ENCODE data around the gene RAB3IP.
"Not testable (repeated sequence)": the region's sequence is repeated elsewhere in the genome, so short reads cannot be mapped to it uniquely, and the experiment has no call there.

RAB3IP gene

DNA sequence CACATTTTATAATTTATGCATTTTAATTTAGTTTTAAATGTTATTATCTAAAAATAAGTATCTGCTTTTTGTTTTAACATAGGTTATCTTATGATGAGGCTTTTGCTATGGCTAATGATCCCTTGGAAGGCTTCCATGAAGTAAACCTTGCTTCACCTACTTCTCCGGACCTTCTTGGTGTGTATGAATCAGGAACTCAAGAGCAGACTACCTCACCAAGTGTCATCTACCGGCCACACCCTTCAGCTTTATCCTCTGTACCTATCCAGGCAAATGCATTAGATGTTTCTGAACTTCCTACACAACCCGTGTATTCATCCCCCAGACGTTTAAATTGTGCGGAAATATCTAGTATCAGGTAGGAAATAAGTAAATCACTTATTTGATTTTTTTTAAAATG, 16.6 kb downstream of the RAB3IP start:
- in situ Hi-C loops (cut with MboI; ENCODE audit: low sequenced_read_pairs): no loop called here

DNA sequence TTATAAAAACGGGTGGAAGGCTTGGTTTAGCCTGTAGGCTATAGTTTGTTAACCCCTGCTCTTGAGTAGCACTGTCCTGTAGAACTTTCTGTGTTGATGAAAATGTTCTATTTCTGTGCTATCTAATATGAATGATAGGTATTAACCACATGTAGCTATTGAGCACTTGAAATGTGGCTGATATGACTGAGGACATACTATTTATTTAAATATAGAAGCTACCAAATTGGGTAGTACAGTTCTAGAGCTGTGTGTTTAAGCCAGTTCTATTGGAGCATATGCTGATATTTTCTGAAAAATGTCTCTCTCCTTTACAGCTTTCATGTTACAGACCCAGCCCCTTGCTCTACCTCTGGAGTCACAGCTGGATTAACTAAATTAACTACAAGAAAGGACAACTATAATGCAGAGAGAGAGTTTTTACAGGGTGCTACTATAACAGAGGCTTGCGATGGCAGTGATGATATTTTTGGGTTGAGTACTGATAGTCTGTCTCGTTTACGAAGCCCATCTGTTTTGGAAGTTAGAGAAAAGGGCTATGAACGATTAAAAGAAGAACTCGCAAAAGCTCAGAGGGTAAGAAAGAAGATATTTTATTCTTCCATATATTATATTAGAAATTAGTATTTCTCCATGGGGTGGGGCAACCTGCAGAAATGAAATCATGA, 17.6 kb downstream of the RAB3IP start:
- in situ Hi-C loops (cut with MboI; ENCODE audit: low sequenced_read_pairs): no loop called here

DNA sequence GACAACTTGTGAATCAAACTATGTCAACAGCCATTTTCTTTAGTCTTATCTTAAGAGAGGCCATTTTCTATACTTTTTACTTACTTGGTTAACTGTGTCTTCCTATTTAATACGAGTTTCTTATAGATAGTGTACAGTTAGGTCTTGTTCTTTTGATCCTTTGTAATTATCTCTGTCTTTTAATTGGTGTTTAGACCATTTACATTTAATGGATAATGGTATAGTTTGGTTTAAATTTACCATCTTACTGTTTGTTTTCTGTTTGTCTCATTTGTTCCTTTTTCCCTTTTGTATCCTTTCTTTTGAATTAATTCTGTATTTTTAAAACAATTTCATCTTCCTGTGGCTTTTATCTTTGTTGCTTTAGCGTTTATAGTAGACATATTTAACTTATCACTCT, 19.4 kb downstream of the RAB3IP start:
- in situ Hi-C loops (cut with MboI; ENCODE audit: low sequenced_read_pairs): no loop called here

DNA sequence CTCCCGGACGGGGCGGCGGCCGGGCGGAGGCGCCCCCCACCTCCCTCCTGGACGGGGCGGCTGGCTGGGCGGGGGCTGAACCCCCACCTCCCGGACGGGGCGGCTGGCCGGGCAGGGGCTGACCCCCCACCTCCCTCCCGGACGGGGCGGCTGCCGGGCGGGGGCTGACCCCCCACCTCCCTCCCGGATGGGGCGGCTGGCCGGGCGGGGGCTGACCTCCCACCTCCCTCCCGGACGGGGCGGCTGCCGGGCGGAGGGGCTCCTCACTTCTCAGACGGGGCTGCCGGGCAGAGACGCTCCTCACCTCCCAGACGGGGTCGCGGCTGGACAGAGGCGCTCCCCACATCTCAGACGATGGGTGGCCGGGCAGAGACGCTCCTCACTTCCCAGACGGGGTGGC, 20.9 kb downstream of the RAB3IP start:
- in situ Hi-C loops (cut with MboI; ENCODE audit: low sequenced_read_pairs): not testable (repeated sequence)

DNA sequence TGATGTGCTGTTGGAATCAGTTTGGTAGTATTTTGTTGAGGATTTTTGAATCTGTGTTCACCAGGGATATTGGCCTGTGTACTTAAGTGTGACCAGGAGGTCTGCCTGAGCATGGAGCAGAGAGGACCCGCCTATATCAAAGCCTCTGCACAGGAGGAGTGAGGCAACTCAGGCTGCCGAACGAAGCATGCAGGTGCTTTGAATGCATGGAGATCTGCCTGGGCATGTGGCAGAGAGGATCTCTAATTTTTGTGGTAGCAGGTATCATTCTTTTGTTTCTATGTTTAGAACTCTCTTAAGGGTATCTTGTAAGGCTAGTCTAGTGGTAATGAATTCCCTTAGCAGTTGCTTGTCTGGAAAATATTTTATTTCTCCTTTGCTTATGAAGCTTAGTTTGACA, 26.9 kb downstream of the RAB3IP start:
- in situ Hi-C loops (cut with MboI; ENCODE audit: low sequenced_read_pairs): no loop called here

DNA sequence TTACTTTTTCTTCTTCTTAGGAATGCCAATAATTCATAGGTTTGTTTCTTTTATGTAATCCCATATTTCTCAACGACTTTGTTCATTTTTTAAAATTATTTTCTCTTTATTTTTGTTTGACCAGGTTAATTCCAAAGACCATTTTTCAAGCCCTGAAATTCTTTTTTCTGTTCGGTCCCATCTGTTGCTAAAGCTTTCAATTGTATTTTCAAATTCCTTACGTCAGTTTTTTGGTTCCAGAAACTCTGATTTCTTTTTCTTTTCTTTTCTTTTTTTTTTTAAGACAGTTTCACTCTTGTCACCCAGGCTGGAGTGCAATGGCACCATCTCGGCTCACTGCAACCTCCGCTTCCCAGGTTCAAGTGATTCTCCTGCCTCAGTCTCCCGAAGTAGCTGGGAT, 27.6 kb downstream of the RAB3IP start:
- in situ Hi-C loops (cut with MboI; ENCODE audit: low sequenced_read_pairs): no loop called here

DNA sequence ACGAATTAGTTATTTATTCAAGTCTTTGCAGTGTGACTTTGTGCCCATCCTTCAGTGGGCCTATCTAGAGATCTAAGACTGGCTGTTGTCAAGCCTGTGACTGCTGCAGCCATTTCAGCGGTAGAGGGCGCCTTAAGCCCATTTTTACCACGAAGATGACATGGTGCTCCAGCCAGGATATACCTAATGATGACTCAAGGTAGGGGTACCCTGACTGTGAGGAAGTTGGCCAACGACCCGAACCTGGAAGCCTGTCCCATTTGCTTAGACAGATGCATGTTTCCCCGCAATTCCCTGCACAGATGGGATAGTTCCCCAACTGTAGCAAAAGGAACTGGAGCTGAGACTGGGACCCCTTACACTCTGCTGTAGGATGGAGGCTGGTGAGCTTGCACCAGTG, 41.3 kb downstream of the RAB3IP start:
- in situ Hi-C loops (cut with MboI; ENCODE audit: low sequenced_read_pairs): no loop called here

DNA sequence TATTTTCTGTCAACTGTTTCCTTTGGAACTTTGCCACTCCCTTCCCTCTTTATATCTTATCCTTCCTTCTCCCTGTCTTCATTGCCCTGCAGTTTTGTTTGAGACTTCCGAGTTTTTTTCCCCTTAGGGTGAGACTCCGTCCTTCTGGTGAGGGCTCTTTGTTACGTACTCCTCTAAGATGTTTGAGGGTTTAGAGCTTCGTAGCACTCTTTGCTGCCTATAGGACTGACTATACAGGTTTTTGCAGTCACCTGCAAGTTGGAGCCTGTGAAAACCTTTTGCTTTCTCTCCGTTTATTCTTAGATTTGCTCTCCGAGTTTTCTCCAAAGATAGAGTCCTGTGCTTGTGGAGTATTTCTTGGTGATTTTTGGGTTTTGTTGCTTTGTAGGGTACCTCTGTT, 44.7 kb downstream of the RAB3IP start:
- in situ Hi-C loops (cut with MboI; ENCODE audit: low sequenced_read_pairs): no loop called here

DNA sequence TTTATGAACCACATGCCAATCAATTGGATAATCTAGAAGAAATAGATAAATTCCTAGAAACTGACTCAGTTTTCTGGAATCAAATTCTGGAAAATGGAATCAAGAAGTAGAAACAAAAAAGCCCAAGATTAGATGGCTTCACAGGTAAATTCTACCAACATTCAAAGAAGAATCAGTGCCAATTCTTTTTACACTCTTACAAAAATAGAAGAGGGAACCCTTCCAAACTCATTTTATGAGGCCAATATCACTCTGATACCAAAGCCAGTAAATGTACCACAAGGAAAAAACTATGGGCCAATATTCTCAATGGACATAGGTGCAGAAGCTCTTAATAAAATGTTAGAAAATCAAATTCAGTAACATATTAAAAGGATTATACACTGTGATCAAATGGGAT, 50.7 kb downstream of the RAB3IP start:
- in situ Hi-C loops (cut with MboI; ENCODE audit: low sequenced_read_pairs): no loop called here

DNA sequence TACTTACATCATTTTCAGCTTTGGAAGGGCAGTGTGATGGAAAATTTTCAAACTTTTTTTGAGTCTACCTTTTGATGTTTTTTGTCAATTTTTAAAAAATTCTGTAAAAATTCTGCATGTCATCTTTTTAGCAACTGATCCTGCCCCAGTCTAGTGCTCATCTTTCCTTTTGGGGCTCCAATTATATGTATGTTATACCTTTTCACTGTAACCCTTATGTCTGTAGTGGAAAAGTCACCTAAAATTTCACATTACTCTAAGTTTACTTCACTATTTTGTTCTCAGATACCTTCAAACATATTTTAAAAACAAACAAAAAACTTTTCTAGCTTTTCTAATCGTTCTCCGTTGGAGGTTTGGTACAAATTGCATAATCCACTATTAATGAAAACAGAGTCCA, 53.9 kb downstream of the RAB3IP start:
- in situ Hi-C loops (cut with MboI; ENCODE audit: low sequenced_read_pairs): no loop called here

DNA sequence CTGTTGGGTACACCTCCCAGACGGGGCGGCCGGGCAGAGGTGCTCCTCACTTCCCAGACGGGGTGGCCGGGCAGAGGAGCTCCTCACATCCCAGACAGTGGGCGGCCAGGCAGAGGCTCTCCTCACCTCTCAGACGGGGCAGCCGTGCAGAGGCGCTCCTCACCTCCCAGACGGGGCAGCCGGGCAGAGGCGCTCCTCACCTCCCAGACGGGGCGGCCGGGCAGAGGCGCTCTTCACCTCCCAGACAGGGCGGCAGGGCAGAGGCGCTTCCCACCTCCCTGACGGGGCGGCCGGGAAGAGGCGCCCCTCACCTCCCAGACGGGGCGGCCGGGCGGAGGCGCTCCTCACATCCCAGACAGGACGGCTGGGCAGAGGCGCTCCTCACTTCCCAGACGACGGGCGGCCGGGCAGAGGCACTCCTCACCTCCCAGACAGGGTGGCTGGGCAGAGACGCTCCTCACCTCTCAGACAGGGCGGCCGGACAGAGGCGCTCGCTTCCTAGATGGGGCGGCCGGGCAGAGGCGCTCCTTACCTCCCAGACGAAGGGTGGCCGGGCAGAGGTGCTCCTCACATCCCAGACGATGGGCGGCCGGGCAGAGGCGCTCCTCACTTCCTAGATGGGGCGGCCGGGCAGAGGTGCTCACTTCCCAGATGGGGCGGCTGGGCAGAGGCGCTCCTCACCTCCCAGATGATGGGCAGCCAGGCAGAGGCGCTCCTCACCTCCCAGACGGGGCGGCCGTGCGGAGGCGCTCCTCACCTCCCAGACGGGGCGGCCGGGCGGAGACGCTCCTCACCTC, 68.6 kb downstream of the RAB3IP start:
- in situ Hi-C loops (cut with MboI; ENCODE audit: low sequenced_read_pairs): not testable (repeated sequence)

DNA sequence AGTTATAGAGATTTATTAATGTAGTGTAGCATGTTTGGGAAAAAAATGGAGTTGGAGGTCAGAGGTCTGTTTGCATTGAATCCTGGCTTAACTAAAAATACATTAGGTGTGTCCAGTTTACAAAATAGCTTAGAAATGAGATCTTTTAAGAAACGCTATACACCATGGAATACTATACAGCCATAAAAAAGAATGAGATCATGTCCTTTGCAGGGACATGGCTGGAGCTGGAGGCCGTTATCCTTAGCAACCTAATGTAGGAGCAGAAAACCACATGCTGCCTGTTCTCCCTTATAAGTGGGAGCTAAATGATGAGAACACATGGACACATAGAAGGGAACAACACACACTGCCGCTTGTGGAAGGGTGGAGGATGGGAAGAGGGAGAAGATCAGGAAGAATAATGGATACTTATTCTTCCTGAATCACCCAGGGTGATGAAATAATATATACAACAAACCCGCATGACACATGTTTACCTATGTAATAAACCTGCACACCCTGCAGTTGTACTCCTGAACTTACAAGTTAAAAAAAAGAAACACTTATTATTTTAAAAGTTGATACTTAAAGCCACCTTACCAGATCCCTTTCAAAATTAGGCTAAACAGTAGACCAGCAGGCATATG, 72.3 kb downstream of the RAB3IP start:
- in situ Hi-C loops (cut with MboI; ENCODE audit: low sequenced_read_pairs): no loop called here

DNA sequence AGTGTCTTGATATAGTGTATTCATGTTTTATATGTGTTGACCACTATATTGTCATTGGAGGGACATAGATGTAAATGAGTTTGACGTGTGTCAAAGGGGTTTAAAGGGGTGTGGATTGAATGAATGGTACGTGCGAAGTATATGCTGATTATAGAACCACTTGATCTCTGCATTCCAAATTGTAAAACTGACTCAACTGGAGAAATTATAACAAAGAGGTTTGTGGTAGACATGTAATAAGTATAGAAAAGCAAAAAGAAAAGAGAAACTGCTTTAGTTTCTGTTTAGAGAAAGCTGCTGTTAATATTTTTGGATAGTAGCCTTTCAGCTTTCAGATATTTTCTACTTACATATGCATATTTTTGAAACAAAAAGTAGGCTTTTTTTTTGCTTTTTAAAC, 77.4 kb downstream of the RAB3IP start:
- in situ Hi-C loops (cut with MboI; ENCODE audit: low sequenced_read_pairs): no loop called here

DNA sequence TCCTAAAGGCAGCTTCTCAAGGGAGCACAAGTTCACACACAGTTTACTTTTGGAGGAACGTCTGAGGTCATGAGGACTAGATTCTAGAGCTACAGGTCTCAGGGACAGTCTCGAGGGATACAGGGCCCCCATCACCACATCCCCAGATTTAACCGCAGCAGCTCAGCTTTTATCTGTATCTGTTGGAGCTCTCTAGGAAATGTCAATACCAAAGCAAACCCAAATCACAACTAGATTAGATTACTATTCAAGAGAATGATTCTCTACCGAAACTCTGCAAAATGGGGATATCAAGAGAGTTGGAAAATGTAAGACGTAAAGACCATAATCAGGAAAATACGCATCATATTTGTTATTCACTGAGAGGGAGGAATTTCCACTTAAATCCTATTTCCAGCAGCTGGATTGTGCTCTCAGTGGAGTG, 82.4 kb downstream of the RAB3IP start:
- in situ Hi-C loops (cut with MboI; ENCODE audit: low sequenced_read_pairs): no loop called here

DNA sequence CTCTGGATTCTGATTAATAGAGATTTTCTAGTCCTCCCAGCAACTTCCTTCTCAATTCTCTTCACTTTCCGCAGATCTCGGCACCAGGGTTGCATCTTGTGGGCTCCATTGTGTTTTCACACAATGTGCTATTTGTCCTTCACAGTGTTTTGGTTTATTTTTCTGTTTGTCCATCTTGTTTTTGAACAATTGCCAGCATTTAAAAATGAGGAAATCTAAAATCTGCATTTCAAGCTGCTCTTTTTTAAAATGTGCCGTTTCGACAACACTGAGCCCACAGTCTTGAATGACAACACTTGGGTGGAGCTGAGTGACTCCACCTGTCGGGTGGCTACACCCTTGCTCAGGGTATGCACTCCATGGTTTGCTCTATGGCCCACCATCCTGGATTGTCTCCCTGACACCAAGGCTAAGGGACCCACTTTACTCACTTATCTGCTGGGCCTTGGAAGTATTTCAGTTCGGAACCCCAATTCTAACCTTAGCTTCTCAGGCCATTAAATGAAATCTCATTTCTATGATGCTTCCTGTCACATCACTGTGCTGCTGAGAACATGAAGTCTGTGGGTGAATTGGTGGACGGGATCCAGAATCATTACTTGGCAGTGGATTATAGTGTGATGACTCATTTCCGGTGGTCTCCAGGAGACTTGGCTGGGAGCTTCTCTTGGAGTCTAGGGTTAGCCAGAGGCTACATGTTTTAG, 82.9 kb downstream of the RAB3IP start:
- in situ Hi-C loops (cut with MboI; ENCODE audit: low sequenced_read_pairs): no loop called here

DNA sequence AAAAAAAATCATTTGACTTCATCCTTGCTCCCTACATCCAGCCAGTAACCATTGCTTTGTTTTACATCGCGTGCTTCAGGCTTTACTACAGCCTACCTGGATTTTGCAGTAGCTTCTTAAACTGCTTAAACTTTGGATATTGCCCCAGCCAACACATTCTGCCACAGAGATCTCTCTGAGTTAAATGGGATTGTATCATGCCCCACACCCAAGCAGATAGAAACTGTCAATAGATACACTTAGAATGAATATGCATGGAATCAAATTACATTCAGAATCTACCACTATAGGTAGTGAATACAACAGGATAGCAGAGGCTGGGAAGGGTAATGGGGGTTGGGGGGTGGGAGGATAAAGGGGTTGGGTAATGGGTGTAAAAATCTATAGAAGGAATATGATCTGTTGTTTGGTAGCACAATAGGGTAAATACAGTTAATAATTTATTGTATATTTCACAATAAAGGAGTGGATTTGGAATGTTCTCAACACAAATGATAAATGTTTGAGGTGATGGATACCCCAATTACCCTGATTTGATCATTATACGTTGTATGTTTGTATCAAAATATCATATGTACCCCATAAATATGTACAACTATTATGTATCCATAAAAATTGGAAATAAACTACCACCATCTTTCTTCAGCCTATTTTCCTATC, 83.7 kb downstream of the RAB3IP start:
- in situ Hi-C loops (cut with MboI; ENCODE audit: low sequenced_read_pairs): no loop called here

DNA sequence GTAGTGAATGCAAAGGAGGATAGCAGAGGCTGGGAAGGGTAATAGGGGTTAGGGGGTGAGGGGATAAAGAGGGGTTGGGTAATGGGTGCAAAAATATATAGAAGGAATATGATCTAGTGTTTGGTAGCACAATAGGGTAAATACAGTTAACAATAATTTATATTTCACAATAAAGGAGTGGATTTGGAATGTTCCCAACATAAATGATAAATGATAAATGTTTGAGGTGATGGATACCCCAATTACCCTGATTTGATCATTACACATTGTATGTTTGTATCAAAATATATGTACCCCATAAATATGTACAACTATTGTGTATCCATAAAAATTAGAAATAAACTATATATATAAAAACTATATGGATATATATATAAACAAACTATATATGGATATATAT, 85.4 kb downstream of the RAB3IP start:
- in situ Hi-C loops (cut with MboI; ENCODE audit: low sequenced_read_pairs): no loop called here

DNA sequence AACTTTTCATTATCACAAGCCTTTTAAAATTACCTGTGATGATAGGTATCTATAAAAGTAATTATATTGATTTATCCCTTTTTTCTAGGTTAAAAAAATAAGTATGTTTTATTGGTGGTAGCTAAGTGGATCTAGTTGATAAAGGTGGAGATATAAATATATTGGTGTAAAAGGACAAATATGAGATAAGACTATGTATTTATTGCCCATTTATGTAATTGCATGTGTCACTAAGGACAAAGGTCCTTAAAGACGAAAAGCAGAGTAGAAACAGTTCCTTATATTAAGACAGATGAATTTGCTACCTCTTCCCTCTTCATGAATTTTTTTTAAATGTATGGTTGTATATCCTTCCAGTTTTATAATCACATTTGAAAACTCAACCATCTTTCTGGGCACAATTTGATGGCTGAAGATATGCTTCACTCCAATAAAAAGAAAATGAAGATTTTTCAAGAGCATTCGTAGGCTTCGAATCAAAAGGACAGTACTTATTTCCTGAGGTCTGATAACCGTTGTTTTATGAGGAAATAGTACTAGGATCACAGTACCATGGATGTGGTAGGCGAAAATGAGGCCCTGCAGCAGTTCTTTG, 86.4 kb downstream of the RAB3IP start, which contains the start of gene MYRFL:
Gene MYRFL, plus strand, starts transcription at position 262 of the 595 bp plus-strand sequence. Its CDS starts 291 bp downstream, at position 553.
- in situ Hi-C loops (cut with MboI; ENCODE audit: low sequenced_read_pairs): no loop called here

DNA sequence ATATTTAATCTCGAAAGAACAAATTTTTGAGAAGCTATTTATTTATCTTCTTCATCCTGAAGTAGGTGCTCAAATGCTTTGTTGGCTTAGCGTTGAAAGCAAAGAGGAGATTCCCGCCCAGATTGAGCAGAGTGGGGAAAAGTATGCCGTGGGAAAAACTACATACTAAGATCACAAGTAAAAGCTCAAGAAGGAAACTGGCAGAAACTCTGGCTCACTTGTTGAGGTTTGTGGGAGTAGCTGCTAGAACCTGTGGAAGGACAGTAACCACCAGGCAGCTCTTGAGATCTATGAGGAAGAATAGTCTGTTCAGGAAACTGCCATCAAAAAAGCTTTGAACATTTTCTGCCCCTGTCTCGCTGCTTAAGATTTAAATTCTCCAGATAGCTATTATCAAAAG, 90.2 kb downstream of the RAB3IP start:
- in situ Hi-C loops (cut with MboI; ENCODE audit: low sequenced_read_pairs): no loop called here

DNA sequence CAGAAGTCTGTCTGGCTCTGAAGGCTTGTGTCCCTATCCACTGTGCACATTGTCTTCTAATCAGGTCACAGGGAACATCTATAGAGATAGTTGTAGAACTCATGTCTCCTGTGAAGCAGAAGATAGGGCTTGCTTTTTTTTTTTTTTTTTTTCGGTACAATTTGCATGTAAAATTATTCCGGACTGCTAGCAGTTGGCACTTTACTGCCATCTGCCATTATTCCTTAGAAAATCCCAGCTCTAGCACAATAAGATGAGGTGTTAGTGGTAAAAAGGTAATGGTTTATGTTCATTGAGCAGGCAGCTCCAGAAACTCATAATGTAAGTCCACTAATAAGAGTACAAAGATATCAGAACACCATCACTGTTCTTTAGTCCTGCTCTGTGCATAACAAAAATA, 95.0 kb downstream of the RAB3IP start:
- in situ Hi-C loops (cut with MboI; ENCODE audit: low sequenced_read_pairs): no loop called here

Measured in HL-60/S4 (cell line).